Activated T-cell treated with anti-CD3 and anti-CD28 coated beads for 24 hours (primary cell): ENCODE results near the gene TM4SF4.

Experiments
- DNase-seq: peaks from one replicate; pipeline ENCODE4 v3.0.0-alpha.2; 2020; ENCODE audit warnings: low read depth

Gene TM4SF4

DNA sequence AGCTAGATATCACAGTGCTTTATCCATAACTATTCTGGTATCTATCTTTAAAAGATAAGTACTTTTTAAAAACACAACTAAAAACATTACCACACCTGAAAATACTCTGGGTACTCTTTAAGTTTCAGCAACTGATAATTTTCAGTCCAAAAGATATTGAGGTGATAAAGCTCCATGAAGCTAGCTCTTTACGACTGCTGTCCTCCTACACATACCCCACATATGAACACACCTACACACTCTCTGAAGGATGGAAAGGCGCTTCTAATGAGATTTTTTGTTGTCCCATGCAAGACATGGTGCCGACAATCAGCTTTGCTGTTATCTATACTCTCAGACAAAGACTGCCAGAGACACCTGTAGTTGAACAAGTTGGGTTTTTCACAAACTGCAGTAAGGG is 19.1 kb upstream of the TM4SF4 start:
- no peak for DNase-seq

DNA sequence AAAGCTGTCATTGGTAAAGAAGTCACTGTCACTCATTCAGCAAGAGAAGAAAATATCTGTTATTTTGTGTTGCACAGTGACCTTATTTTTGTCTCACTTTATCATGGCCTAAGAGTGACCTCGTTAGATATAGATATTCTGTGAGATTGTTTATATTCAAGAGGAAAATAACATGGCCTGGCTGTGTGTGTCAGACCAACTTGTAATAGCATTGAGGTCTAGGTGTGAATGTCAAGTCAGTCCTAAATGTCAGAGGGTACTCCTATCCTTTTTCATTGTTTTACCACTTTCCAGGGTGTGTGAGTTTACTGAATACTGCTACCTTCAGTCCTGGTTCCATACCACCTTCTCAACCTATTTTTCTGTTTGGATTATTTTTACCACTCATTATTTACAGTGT is 18.5 kb upstream of the TM4SF4 start:
- no peak for DNase-seq

DNA sequence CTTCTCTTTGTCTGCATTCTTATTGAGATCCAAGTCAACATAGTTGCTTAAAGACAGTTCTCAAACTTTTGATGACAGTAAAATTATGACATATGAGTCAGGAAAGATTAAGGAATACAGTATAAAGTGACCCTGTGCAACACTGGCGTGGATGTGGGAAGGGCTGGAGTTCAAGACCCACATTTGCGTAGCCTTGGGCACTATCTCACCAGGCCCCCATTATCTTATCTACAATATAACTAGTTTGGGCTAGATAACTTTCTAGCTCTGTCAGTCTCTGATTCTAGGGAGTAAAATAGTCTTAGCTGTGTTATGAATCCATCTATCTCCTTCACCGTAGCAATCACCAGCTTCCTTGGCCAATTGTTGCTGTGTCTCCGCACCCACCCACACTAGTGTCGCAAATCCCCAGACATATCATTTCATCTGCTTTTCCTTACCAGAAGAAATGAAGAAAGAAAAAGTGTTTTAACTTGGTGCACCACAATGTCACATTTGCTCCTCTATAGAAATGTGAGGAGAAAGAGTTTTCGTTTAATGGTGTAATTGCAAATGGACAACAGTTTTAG is 14.9 kb upstream of the TM4SF4 start:
- DNase-seq = no peak

DNA sequence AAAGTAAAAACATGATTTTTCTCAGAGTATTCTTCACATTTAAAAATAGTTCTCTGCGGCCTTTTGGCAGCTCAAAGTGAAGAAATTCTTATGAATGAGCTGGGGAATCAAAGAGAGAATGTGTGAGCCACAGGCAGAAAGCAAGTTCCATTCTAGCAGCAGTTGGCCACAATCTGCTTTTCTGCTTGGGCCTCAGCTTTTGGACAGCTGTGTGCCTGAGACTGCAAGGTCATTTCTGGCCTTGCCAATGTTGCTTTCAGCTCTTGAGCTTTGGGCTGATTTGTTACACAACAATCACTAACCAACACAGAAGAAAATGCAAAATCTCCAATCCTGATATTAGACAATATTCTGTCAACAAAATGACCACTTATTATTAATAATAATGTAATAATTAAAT is 14.4 kb upstream of the TM4SF4 start:
- no peak for DNase-seq

DNA sequence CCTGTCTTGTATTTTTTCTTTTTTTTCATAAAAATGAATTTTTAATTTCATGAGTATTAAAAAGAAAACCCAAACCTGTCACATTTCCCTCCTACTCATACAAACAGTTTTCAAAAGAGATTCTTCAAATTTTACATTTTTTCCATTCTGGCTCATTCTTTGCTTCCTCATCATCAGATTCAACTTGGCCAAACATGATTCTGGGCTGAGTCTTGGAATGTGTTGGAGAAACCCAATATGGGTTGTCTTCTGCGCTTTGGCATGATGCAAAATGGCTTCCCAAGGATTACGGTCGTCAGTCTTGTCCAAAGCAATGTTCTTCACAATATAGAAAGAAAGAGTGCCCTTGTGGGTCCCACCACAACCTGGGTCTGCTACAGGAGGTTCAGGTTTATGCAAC is 12.4 kb upstream of the TM4SF4 start:
- DNase-seq = no peak

DNA sequence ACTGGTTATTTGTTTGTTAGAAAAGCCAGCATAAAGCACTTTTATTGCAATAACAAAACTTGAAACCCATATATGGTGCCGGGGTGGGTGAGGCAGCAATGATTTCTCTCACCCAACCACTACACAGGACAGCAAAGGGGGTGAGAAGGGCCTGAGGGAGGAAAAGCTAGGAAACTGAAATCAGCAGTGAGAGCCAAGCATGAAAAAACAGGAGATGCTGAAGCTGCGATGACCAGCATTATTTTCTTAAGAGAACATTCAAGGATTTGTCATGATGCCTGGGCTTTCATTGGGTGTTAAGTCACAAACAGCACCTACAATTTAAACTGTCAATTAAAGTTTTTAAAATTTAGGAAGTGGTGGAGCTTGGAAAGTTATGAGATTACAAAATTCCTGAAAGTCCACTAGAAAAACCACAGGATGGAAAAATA is 11.9 kb upstream of the TM4SF4 start:
- DNase-seq = no peak

DNA sequence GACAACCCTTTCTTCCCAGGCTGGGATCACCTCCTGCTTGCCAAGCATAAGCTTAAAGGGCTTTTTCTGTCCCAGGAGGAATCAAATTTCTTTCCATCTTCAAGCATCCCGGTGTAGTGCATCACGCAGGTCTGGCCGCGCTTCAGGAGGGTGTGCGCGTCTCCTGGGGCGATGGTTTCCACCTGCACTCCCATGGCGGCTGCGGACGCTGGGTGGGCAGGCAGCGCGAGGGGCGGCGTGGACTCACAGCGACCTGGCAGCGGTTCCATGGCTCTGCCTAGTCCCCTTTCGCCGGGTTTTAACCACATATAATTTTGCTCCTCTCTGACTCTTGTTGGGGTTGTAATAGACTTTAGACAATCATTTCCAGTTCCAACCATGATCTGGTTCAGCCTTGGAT is 10.6 kb upstream of the TM4SF4 start:
- no peak for DNase-seq

DNA sequence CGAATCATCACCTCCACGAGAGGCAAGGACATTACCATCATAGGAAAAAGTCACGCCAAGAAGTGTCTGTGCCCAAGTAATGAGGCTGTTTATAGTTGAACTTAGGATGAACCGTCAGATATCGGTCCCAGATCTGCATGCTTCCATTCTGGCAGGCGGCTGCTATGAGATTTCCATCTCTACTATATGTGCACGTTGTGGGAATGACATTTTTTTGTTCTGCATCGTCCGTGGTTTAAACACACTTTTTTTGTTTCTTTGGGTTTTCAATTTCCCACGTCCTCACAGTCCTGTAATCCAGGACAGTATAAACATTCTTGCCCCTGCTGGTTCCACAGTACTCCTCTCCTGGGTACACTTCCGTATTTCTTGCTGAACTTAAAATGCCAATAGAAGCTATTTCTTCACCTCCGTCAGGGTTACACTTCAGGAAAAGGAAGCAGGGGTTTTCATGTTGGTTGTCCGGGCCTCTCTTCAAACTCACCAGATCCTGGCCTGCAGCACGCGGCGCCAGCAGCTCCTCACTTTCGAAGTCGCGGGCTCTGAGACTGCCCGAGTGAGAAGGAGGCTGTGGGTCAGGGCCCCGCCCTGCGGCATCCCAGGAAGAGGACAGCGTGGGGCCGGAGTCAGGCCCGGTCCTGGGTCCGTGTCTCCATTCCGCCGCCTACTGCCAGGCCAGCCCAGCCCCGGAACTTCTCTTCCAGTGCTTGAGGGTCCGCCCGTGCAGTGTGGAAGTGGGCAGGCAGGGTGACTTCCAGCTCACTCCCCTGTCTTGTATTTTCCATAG is 9.8 kb upstream of the TM4SF4 start:
- no peak for DNase-seq

DNA sequence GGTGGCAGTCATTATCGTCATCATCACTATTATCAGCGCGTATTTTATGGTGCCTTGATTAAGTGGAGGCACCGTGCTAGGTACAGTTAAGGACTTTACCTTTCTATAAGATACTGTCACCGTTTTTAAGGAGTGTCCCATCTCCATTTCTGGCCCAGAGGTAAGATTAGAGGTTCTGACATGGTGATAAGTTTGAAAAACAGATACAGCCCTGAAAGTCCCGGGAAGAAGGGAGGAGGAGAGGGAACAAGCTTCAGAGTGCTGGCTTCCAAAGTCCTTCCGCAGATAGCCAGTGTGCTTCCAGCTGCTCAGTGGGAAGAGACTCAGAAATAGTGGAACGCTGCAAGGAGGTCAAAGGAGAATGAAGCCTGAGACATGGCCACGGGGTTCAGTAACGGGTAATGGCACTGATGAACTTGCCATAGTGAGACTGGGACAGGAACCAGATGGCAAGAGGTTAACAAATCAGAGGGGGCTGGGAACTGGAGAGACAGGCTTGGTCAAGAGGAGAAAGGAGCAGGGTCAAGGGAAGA is 9.1 kb upstream of the TM4SF4 start:
- no peak for DNase-seq

DNA sequence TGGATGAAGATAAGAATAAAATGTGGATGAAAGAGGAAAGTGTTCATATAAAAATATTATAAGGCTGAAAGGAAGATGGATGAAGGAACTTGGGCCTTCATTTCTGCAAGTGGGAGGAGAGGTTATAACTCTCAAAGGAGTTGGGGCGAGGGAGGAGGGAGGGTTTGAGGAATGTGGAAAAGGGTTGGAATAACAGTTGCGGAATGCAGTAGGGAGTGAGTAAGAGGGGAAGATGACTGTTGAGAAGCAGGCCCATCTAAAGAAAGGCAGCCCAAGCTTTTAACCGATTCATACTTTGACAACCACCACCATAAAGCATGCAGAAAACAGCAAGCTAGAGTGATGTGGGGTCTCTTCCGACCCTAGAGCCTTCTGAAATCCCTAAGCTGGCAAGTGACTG is 8.3 kb upstream of the TM4SF4 start:
- DNase-seq = no peak

DNA sequence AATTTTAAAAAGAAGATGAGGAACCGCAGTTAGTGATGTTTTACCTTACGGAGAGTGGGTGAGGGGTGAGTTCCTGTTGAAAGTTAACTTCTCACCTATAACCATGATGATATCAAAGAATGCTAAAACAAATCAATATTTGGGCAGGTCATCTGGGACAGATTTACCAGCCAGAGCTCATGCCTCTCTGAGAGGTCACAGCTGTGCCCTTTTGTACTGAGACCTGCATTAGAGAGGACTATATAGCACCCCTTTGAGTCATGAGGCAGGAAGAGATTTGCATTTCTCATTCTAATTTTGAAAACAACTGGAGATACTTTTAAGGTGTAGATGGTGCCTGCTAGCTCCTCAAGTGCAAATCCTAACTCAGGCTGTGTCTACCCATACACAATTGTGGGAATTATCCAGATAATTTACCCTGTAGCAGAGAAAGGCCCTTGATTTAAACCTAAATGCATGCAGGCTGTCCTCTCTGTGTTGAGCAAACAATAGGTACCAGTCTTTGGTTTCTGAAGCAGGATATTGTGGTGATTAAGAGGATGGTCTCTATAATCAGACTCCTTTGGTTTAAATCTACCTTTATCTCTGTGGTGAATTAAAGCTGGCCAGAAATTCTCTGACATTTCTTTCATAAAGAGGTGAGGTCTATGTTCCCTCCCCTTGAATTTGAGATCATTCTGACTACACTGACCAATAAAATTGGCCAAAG is 5.8 kb upstream of the TM4SF4 start:
- no peak for DNase-seq

DNA sequence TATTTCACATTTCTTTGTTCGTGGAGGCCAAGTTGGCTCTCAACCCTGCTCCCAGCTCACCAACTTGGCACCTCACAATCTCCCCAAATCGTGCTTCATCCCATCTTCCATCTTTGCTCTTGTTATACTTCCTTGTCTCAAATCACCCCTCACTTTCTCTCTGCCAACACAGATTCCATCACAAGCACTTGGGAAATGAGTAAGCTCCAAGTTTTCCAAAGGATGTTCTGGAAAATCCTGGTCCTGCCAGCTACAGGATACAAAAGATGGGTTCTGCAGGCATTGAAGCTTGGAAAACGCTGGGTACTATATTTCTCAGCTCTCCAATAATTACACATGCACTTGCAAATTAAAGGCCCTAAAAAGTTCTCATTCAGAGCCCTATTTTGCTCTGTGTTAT is 4.1 kb upstream of the TM4SF4 start:
- DNase-seq = no peak

DNA sequence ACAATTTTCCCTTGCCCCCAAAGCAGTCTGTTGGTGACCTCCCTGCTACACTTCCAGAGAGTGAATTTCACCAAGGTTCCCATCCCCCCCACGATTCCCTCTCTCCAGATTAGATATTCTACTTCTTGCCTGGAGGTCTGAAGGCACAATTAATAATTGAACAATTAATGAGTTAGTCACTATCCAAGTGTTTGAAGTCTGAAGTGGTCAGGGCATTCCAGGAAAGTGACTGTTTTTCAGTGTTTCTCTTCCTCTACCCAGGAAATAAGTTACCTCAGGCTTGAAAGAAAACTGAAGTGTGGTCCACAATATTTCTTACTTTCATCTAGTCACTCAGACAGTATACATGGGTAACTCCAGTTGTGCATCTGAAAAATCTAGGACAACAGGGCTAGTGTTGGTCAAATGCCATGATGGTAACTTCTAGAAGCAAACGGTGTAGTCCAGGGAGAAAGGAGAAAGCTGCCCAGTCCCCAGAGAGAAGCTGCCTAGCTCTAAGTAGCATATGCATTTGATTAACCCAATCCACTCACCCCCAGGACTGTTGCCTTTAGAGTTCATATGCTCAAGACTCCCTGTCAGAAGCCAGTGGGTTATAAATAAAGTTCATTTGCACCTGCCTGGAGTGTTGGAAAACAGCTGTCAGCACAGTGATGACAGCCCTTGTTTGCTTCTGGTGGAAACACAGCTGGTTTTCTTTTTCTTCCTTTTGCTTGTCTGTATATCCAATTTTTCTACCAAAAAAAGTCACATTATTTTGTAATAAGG is 2.3 kb upstream of the TM4SF4 start:
- no peak for DNase-seq

DNA sequence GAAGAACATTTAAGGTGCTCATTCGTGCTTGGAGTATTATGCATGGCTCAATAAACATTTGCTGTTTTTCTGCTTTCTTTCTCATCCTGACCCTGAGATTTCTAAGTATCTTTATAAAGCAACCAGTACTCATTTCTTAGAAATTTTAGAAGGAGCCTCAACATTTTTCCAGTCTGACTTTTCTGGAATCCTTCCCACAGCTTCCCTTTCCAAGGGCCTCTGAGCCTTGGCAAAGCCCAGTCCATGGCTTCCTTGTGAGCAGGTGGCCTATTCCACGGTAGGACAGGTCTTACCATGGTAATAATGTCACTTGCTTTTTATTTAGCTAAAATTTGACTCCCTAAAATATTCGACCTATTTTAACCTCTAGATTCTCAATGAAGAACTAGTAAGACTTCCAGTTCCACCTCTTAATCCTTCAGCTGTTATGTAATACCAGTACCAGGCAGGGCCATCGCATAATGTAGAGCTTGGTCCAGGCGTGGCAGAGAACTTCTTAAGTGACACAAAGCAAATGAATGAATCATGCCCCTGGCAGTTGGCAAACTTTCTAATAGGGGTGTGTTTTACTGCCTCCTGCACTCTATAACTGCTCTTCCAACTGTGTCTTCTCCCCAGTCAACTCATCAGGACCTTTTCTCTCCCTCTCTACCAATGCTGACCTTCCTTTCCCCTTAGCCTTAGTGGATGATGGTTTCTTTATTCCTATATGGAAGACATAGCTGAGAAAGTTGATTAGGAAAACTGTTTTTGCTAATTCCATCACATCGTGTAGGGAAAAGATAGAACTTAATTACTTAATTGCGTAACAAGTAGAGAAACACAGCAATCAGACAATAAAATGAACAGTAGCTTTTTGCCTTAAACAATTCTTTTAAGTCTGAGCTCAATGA is 894 bp upstream of the TM4SF4 start:
- no peak for DNase-seq

DNA sequence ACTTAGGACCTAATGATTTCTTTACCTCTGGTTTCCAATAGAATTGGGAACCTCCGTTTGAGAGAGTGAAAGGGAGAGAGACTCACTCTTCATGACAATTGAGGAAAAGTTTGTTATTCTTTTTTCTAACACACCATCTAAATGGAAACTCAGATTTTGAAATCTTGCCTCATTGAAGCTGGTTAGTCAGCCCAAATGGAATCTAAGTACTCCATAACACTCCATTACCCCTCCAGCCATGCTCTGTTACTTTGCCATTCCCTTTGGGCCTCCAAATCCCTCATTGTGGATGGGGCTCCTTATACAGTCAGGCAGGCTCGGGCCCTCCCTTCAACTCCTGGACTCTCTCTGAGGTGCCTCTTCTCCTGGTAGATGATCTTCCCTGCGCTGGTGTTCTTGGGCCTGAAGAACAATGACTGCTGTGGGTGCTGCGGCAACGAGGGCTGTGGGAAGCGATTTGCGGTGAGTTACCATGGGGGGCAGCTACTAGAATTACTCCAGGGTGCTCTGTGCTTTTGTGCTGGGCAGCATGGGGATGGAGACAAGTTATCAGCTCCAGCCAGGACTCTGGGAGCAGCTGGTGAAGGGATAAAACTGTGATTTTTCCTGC is 1.1 kb downstream of the TM4SF4 start:
- no peak for DNase-seq

DNA sequence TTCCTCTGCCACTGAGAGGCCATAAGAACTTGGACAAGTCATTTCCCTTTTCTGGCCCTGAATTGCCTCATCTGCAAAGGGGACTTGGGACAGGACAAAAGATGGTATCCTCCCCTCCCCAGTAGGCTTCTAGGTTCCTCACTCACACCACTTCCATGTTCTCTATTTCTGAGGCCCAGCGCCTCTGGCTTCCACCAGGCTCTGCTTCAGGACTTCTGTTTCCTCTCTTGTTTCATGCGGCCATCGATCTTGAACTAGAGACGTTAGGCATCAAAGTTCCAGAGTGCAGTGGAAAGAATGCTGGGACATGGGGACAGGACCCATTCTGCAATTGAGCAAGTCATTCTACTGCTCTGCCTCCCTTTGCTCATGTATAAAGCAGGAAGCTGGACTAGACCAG is 1.7 kb downstream of the TM4SF4 start:
- DNase-seq = no peak

DNA sequence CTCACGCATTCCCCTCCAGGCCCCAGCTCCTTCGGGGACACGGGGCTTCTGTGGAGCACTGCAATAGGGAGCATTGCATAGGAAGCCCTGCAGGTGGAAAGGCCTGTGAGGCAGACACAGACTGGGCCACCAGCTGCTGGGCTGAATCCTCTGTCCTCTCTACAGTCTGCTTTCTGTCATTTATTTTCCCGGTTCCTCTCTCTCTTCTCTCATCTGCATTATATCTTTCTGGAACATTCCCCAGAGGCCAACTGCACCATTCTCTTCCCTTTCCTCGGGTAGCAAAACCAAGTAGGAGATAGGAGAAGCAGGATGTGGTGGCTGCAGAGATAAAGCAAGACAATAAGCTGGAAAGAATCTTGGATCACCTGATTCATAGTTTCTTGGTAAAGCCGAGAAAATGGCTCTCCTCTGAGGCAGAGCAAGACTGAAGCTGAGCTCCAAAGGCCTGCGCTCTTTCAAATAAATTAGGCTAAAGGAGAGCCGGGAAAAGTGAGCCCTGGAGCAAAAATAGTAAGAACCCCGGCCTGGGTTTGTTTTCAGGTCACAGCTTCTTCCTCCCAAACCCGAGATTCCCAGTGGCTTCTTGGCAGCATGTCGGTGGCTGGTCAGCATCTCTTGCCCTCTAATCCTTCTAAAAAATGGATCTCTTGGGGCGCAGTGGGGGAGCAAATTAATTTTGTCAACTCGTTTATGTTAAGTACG is 5.3 kb downstream of the TM4SF4 start:
- DNase-seq = no peak

DNA sequence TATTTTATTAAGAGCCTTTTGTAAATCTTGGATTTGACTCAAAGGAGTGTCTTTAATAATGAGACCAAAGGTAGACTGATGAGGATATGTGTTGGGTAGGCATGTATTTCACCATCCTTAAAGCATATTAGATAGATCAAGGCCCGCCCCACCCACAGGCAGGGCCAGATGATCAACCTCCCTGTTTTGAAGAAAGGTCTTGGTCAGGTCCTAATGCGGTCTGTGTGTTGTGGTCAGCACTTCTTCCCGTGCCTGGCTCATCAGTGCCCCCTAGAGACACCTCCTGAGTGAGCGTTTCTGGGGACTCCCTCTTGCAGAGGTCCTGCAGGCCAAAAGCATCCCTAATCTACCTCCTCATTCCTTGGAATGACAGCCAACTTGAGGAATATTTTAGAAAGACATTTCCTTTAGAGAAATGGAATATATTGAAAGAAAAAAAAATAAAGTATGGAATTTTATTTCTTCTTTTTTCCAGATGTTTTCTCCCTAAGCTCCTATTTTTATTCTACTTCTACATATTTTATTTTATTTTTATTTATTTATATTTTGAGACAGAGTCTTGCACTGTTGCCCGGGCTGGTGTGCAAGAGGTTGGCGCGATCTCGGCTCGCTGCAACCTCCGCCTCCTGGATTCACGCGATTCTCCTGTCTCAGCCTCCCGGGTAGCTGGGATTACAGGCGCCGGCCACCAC is 6.0 kb downstream of the TM4SF4 start:
- no peak for DNase-seq

DNA sequence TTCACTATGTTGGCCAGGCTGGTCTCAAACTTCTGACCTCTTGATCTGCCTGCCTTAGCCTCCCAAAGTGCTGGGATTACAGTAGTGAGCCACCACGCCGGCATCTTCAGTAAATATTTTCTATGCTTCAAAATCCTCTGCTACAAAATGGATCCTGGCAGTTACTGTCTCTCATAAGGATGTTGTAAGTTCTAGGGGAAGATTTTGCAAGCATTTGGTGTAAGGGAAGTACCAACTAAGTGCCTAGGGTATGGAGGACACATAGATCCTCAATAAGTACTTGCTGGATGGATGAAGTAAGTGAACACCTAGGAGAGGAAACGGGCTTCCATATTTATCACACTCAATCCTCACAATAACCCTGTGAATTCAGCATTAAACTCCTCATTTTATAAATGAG is 6.6 kb downstream of the TM4SF4 start:
- DNase-seq = no peak

DNA sequence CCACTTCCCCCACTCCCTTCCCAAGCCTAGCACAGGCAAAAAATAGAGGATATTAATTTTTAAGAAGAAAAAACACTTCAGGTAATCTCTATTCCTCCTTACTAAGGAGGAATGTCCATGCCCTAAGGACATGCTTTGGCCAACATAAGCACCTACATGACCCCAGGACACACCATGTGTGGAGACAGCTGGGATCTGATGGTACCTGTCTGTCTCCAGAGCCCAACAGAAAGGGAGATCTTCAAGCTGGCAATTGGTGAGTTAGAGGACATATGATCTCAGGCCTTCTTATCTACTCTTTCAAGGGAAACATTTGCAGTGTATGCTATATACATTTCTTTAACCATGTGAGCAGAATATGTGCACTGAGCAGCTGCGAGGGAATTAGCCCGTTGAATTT is 7.0 kb downstream of the TM4SF4 start:
- DNase-seq = no peak
